GM12874 (cell line): ENCODE data around the gene BICC1.

Experiments used
- CTCF ChIP-seq: IDR thresholded peaks from 2 replicates; pipeline ENCODE4 v1.5.1; 2011; ENCODE audit warnings: low read depth, mild to moderate bottlenecking, control low read depth, low read length, moderate library complexity; ENCODE audit not compliant: insufficient read depth

Gene BICC1

DNA sequence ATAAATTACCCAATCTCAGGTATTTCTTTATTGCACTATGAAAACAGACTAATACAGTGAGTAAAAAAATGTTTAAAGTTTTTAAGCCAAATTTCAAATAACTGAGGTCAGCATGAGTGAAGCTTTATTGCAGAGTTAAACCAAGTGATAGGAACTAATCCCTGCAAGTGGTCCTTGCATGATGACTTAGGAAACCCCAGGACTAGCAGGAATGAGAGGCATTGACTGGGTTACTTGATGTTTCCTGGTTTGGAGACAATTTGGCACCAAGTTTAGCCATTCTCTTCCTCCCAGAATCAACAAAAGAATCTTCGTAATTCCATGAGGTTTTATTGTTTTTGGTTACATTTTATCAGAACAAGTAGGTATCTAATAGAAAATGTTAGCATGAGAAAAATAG lies 194.2 kb downstream of the BICC1 start:
- no peak for TF ChIP-seq CTCF

GRCh38 chr10:58712141-58712540 lies 199.5 kb downstream of the BICC1 start:
- TF ChIP-seq CTCF = no peak

GRCh38 chr10:58712982-58713381 lies 200.3 kb downstream of the BICC1 start:
- no peak for TF ChIP-seq CTCF

GRCh38 chr10:58714409-58714808 lies 201.7 kb downstream of the BICC1 start:
- no peak for TF ChIP-seq CTCF

- TF ChIP-seq CTCF = no peak
Measured at GRCh38 chr10:58715061-58715460, 202.4 kb downstream of the BICC1 start.

DNA sequence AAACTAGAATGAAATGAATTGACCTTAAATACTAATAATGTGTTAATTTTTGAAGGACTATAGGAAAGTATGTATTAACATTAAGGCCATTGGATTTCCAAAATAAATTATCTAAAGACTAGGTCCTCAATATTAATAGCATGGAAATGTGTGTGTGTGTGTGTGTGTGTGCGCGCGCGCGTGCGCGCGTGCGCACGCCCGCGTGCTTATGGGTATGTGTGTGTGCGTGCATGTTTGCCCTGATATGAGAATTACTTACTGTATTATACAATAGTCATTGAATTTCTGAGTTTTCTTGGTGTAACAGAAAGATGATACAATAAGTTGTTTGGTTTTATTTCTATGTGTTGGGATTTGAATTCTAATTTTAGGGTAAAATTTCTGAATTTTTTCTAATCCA lies 205.9 kb downstream of the BICC1 start:
- TF ChIP-seq CTCF = no peak

- no peak for TF ChIP-seq CTCF
Measured at GRCh38 chr10:58721601-58722281, 209.1 kb downstream of the BICC1 start.
